Neural cell (in vitro differentiated cells): ENCODE results near the gene ICA1. TPM values are rescaled to one million over a fixed set of nuclear protein-coding genes. Genes with fewer than 3 reads are reported as not detected.

Experiments
- H2AFZ ChIP-seq: fragments of 200-600, 300-800 bp; sonication (generic), shearing (Covaris generic); 2 replicates; pipeline ENCODE4 v1.6.0; 2014; ENCODE audit warnings: low read depth, mild to moderate bottlenecking, antibody characterized with exemption, low read length, moderate library complexity
- H3F3A ChIP-seq: fragments of 200-600 bp; shearing (Covaris generic); 2 replicates; pipeline ENCODE4 v1.6.1; 2016; ENCODE audit warnings: mild to moderate bottlenecking, moderate library complexity, mixed read lengths, antibody characterized with exemption, low read length; ENCODE audit not compliant: insufficient read depth, poor library complexity, severe bottlenecking
- H3K27ac ChIP-seq: fragments of 200-600, 300-800 bp; sonication (generic), shearing (Covaris generic); 2 replicates; pipeline ENCODE4 v1.5.1; 2014; ENCODE audit warnings: mild to moderate bottlenecking, low read length, moderate library complexity
- H3K27me3 ChIP-seq: fragments of 300-800, 200-600 bp; sonication (generic), shearing (Covaris generic); 2 replicates; pipeline ENCODE4 v1.6.0; 2014; ENCODE audit warnings: mild to moderate bottlenecking, low read depth, low read length, moderate library complexity; ENCODE audit not compliant: insufficient read depth
- H3K36me3 ChIP-seq: fragments of 300-800, 200-600 bp; sonication (generic), shearing (Covaris generic); 2 replicates; pipeline ENCODE4 v1.5.1; 2014; ENCODE audit warnings: mild to moderate bottlenecking, antibody characterized with exemption, low read length, moderate library complexity; ENCODE audit not compliant: insufficient read depth
- H3K4me2 ChIP-seq: fragments of 300-800, 200-600 bp; sonication (generic), shearing (Covaris generic); 2 replicates; pipeline ENCODE4 v1.6.0; 2014; ENCODE audit warnings: mild to moderate bottlenecking, low read length
- H3K4me3 ChIP-seq: fragments of 300-800, 200-600 bp; sonication (generic), shearing (Covaris generic); 2 replicates; pipeline ENCODE4 v1.5.1; 2014; ENCODE audit warnings: mild to moderate bottlenecking, low read length, moderate library complexity
- H3K79me2 ChIP-seq: fragments of 200-600 bp; shearing (Covaris generic); replicated peaks from 2 replicates; pipeline ENCODE4 v1.6.0; 2014; ENCODE audit warnings: mild to moderate bottlenecking, low read length, moderate library complexity; ENCODE audit not compliant: insufficient read depth
- H3K9ac ChIP-seq: fragments of 300-800, 200-600 bp; sonication (generic), shearing (Covaris generic); 2 replicates; pipeline ENCODE4 v1.6.1; 2016; ENCODE audit warnings: mild to moderate bottlenecking, low read length, mixed read lengths
- H3K9me2 ChIP-seq: fragments of 200-600 bp; shearing (Covaris generic); 2 replicates; pipeline ENCODE4 v1.6.1; 2016; ENCODE audit warnings: mild to moderate bottlenecking, low read length, mixed read lengths; ENCODE audit not compliant: insufficient read depth
- H3K9me3 ChIP-seq: fragments of 200-600, 300-800 bp; sonication (generic), shearing (Covaris generic); 2 replicates; pipeline ENCODE4 v1.6.1; 2016; ENCODE audit warnings: mild to moderate bottlenecking, mixed run types, low read length, moderate library complexity, mixed read lengths
- H4K20me1 ChIP-seq: fragments of 200-600 bp; shearing (Covaris generic); 2 replicates; pipeline ENCODE4 v1.6.1; 2016; ENCODE audit warnings: mild to moderate bottlenecking, mixed run types; ENCODE audit not compliant: insufficient read depth
- CTCF ChIP-seq: fragments of 450-650 bp; IDR thresholded peaks from 2 replicates; pipeline ENCODE4 v1.5.1; 2014; ENCODE audit warnings: antibody characterized with exemption, mild to moderate bottlenecking, moderate library complexity; ENCODE audit not compliant: poor library complexity, severe bottlenecking
- EP300 ChIP-seq: fragments of 450-650 bp; conservative IDR thresholded peaks from 2 replicates; pipeline ENCODE4 v1.6.1; 2014; ENCODE audit warnings: antibody characterized with exemption, mild to moderate bottlenecking, moderate library complexity; ENCODE audit not compliant: poor library complexity, severe bottlenecking
- EZH2 ChIP-seq: fragments of 200-600, 300-800 bp; shearing (Covaris generic), sonication (generic); IDR thresholded peaks from 2 replicates; pipeline ENCODE4 v1.6.1; 2014; ENCODE audit warnings: antibody characterized with exemption, low read length, borderline replicate concordance, mild to moderate bottlenecking; ENCODE audit not compliant: insufficient read depth, poor library complexity, severe bottlenecking
- MXI1 ChIP-seq: fragments of 450-650 bp; conservative IDR thresholded peaks from 2 replicates; pipeline ENCODE4 v1.6.1; 2014; ENCODE audit warnings: antibody characterized with exemption, mild to moderate bottlenecking; ENCODE audit not compliant: poor library complexity, severe bottlenecking
- POLR2AphosphoS5 ChIP-seq: IDR thresholded peaks from 2 replicates; pipeline ENCODE4 v1.6.1; 2012
- RAD21 ChIP-seq: fragments of 450-650 bp; conservative IDR thresholded peaks from 2 replicates; pipeline ENCODE4 v1.6.1; 2014; ENCODE audit warnings: antibody characterized with exemption, mild to moderate bottlenecking, moderate library complexity
- REST ChIP-seq: IDR thresholded peaks from 2 replicates; pipeline ENCODE4 v1.6.1; 2012; ENCODE audit warnings: borderline replicate concordance
- SMC3 ChIP-seq: fragments of 450-650 bp; conservative IDR thresholded peaks from 2 replicates; pipeline ENCODE4 v1.6.1; 2014; ENCODE audit warnings: antibody characterized with exemption, mild to moderate bottlenecking, moderate library complexity; ENCODE audit not compliant: poor library complexity
- TAF1 ChIP-seq: IDR thresholded peaks from 2 replicates; pipeline ENCODE4 v1.6.1; 2012; ENCODE audit warnings: low read depth
- polyA plus RNA-seq: library from polyadenylated mRNA; depleted of rRNA; stranded (reverse); fragments of >200 nt; gene quantifications from 2 replicates; pipeline ENCODE4 v1.2.3, GENCODE V29; 2014

ICA1 gene
- polyA plus RNA-seq, 1 donor from 2014 or later = 18.6 TPM

- Histone ChIP-seq H3F3A (no peaks in the 10 kb centered on the region), H4K20me1 (no peaks in the 10 kb centered on the region)
- TF ChIP-seq REST (no peak), CTCF (no peak), MXI1 (no peak), EP300 (no peak), EZH2 (no peak), RAD21 (no peak), SMC3 (no peak), POLR2AphosphoS5 (no peak), TAF1 (no peak)
These were observed 50.3 kb downstream of the ICA1 start for GRCh38 chr7:8211725-8212096.

GRCh38 chr7:8210845-8211724 lies 50.9 kb downstream of the ICA1 start:
- Histone ChIP-seq H3F3A (no peaks in the 10 kb centered on the region), H3K4me2 (no peak overlapping the region), H3K9ac (no peak overlapping the region), H4K20me1 (no peaks in the 10 kb centered on the region), H3K9me3 (no peaks in the 10 kb centered on the region), H3K79me2 (no peaks in the 10 kb centered on the region), H3K27me3 (no peaks in the 10 kb centered on the region), H3K36me3 (no peaks in the 10 kb centered on the region), H3K4me3 (no peak overlapping the region), H3K9me2 (no peaks in the 10 kb centered on the region), H2AFZ (no peak overlapping the region), H3K27ac (no peak overlapping the region)
- no peak for TF ChIP-seq SMC3
- no peak for TF ChIP-seq POLR2AphosphoS5
- no peak for TF ChIP-seq MXI1
- TF ChIP-seq REST = no peak
- no peak for TF ChIP-seq CTCF
- no peak for TF ChIP-seq RAD21
- TF ChIP-seq EP300 = no peak
- no peak for TF ChIP-seq EZH2
- no peak for TF ChIP-seq TAF1

More at GRCh38 chr7:8211725-8212096, 50.3 kb downstream of the ICA1 start:
- H3K79me2 ChIP-seq = no peaks in the 10 kb centered on the region
- no peaks in the 10 kb centered on the region for H3K9me2 ChIP-seq
- no peak overlapping the region for H2AFZ ChIP-seq
- H3K27ac ChIP-seq = no peak overlapping the region
- H3K27me3 ChIP-seq = no peaks in the 10 kb centered on the region
- H3K9me3 ChIP-seq = no peaks in the 10 kb centered on the region
- no peak overlapping the region for H3K4me2 ChIP-seq
- H3K9ac ChIP-seq = no peak overlapping the region
- H3K36me3 ChIP-seq = no peaks in the 10 kb centered on the region
- H3K4me3 ChIP-seq = no peak overlapping the region
